ENCODE data around the gene VENTX.

Gene VENTX

DNA sequence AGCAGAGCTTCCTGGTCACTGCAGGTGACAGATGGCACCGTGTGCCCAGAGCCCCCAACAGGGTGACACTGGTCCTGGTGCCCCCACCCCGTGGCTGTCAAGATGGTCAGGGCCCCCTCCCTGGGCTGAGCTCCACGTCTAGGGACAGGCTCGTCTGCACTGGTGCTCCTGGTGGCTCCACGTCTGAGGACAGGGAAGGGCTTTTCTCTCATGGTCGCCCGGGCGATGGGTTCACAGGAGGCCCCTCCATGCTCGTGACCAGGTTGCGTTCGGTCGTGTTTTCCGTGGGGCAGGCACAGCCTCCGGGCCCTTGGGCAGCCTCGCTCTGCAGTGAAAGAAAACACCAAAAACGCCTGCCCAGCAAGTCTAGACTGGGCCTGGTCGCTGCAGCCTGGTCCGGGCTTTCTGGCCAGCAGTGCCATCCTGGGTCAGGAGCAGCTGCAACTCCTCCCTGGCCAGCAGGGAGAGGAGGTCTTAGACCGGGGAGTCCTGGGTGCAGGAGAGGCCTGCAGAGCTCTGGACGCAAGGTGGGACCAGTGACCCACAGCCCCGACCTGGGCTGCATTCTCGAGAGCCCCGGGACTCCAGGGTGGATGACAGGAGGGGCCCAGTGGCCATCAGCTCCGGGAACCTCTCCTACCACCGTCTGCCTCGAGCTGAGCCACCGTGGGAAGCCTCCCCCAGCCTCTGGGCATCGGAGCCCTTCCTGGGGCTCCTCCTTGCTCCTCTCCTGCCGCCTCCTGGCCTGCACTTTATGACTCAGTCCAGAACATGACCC is 35.5 kb upstream of the VENTX start:
- no peak for DNase-seq (ENCODE audit: low read depth)

DNA sequence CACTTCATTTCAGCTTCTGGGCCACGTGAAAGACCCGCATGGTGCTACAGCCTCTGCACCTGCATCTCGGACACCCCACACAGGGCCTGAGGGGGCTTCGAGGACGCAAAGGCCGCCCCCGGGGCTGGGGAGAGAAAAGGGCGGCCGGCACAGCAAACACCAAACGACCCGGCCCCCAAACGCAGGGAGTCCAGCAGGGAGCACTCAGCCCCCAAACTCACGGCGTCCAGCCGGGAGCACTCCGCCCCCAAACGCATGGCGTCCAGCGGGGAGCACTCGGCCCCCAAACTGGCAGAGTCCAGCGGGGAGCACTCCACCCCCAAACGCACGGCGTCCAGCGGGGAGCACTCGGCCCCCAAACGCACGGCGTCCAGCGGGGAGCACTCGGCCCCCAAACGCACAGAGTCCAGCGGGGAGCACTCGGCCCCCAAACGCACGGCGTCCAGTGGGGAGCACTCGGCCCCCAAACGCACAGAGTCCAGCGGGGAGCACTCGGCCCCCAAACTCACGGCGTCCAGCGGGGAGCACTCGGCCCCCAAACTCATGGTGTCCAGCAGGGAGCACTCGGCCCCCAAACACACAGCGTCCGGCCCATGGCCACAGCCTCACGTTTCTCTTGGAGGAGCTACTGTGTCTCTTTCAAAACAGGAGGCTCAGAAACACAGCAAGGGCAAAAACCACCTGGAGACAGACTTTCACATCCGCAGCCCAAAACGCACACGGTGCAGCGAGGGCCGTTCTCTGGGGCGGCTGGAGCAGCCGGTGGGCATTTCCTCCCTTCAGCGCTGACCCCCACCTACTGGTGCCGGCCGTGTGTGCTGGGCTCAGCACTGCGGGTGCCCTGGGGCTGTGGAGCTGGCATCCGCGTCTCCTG is 34.6 kb upstream of the VENTX start:
- DNase-seq (ENCODE audit: low read depth) = no peak

DNA sequence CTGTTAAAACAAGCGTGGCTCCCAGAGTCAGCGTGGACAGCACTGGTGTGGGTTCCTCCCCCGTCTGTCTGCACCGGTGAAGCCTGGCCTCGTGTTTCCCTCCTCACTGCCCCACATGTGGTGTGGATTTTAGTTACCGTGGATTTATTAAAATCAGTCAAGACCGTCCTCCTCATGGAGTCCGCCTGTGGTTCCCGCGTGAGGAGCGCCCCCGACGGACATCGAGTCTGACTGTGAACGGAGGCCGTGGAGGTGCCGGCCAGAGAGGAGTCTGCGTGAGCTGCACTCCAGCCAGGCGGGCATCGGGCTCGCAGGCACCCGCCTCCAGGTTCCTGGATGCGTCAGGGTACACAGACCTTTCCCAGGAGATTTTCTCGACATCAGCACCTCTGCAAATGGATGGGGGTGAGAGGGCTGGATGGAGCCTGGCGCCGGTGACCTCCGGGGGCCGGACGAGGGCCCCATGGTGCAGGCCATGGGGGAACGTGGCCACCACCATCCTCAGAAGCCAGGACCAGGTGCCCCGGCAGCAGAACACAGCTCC is 33.9 kb upstream of the VENTX start:
- no peak for DNase-seq (ENCODE audit: low read depth)

DNA sequence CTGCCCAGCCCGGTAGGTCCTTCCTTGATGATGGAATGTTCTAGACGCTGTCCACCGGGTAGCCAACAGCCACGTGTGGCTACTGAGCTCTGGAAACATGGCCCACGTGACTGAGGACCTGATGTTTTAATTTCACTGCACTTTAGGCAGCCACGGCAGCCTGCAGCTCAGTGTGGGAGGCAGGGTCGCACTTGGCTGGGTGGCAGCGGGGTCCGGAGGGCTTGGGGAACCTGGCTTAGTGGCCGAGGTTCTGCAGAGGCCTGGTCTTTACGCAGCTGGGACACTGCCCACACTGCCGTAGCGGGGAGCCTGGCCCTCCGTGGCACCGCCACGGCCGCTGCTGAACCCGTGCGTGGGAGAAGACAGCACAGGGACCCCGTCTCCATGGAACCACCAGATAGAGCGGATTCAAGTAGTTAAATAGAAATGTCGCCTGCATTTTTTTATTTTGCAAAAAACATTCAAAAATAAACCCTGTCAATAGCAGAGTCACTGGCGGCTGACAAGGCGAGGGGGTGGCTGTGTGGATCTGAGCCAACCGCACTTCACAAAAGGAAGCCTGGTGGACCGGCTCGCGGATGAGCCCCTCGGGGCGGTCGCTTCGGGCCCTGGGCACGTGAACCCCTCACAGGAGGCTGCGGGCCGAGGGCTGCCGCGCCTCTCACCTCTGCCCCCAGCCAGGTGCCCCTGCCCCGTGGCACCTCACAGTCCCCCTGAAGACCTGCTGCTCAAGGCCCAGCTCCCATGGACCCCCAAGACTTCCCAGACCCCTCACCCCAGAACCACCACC is 33.2 kb upstream of the VENTX start:
- no peak for DNase-seq (ENCODE audit: low read depth)

DNA sequence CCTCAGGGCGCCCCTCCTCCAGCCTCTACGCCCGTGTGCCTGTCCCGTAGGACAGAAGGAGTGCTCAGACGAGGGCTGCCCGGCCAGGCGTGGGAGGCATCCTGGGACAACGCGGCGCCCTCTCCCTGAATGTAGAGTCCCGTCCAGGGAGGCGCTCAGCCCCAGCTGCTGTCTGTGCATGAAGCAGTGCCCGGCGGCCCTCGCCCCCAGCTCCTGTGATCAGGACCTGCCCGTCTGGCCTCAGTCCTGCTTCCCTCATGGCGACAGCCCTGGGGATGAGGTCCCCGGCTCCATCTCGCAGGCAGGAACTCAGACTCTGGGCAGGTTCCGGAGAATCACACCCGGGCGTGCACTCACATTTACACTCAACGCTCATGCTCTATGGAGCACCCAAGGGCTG is 32.5 kb upstream of the VENTX start:
- DNase-seq (ENCODE audit: low read depth) = no peak

DNA sequence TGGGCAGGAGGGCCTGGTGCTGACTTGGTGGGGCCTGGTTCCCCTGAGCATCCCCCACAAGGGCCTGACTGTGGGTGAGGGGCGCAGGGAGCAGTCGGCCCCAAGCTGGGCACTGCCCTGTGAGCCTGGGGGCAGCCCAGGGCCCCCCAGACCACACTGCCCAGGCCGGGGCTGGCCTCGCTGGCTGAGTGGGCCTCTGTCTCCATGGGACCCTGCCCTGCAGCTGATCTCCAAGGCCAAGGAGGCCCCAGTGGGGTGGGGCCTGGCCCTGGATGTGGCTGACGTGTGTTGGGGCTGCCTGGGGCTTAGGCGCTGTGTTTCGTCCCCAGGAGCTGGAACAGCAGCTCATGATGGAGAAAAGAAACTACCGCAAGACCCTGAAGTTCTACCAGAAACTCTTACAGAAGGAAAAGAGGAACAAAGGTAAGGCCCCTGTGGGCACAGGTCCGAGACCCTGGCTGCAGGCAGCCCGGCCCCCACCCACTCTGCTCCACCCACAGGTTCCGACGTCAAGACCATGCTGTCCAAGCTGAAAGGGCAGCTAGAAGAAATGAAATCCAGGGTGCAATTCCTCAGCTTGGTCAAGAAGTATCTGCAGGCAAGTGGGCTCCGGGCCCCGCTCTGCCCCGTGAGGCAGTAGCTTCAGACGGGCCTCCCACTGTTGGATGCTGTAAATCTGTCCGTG is 31.2 kb upstream of the VENTX start:
- no peak for DNase-seq (ENCODE audit: low read depth)

DNA sequence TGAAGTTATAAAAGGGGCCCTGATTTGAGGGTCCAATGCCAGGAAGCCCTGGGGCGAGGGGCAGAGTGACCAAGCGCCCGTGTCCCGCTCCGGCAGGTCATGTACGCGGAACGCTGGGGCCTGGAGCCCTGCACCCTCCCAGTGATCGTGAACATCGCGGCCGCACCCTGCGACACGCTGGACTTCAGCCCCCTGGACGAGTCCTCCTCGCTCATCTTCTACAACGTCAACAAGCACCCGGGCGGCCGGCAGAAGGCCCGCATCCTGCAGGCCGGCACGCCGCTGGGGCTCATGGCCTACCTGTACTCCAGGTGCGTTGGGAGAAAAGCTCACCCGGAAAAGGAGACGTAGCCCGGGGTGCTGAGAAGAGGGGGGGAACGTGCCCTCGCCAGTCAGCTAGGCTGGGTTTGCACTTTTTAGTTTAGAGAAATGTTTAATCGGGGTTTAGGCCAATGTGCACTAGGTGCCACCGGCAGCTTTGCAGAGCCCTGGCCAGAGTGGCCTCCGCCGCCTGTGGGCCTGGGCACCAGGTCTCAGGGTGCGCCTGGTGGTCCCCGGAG is 30.5 kb upstream of the VENTX start:
- DNase-seq (ENCODE audit: low read depth) = no peak

DNA sequence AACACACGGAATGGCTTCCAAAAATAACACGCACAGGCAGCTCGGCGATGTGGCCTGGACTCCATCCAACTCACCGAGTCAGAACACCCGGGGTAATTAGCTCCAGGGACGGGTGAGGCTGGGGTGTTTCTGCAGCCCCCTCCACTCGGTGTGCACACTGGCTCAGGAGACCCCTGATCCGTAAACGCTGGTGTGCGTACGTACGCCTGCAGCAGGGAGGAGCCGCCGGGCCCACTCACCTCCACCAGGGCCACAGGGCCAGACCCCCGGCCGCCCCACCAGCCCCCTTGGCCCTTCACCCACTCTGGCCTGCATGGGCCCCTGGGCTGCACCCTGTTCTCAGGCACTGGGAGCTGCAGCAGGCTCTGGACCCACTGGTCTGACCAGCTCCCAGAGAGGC is 30.0 kb upstream of the VENTX start:
- DNase-seq (ENCODE audit: low read depth) = no peak

DNA sequence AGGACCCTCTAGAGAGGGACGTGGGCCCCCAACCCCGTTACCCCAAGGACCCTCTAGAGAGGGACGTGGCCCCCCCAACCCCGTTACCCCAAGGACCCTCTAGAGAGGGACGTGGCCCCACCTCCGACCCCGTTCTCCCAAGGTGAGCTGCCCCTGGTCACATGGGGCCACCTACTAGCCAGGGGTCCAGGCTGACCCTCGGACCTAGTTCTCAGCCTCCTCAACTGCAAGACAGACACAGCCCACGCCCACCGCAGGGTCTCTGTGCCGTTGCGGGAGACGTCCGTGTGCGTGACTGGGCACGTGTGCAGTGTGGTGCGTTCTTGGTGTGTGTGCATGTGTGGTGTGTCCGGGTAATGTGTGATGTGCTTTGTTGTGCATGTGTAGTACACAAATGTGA is 29.2 kb upstream of the VENTX start:
- DNase-seq (ENCODE audit: low read depth) = no peak

DNA sequence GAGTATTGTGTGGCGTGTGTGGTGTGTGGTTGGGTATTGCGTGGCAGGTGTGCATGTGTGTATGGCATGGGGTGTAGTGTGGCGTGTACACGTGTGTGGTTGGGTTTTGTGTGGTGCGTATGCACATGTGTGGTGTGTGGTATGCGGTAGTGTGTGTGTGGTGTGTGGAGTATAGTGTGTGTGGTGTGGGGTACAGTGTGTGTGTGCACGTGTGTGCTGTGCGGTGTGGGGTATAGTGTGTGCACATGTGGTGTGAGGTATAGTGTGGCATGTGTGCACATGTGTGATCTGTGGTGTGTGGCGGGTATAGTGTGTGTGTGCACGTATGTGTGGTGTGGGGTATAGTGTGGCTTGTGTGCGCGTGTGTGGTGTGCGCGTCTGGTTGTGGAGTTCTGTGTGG is 28.5 kb upstream of the VENTX start:
- no peak for DNase-seq (ENCODE audit: low read depth)

DNA sequence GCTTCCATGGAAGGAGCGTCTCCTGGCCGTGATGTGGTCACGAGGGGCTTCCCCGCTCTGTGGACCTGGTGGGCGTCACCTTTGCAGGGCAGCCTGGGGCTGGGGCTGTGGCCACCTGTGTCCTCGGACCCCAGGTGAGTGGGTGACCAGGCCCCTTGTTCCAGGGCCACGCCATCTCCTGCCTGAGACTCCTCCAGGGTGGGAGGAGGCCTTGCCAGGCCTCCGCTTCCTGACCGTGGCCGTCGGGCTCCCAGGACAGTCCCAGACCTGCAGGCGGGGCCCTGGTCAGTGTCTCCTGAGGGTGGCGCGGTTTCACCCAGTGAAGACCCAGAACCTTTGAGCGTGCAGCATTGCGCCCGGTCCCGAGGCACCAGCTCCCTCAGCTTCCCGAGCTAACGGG is 28.0 kb upstream of the VENTX start:
- no peak for DNase-seq (ENCODE audit: low read depth)

DNA sequence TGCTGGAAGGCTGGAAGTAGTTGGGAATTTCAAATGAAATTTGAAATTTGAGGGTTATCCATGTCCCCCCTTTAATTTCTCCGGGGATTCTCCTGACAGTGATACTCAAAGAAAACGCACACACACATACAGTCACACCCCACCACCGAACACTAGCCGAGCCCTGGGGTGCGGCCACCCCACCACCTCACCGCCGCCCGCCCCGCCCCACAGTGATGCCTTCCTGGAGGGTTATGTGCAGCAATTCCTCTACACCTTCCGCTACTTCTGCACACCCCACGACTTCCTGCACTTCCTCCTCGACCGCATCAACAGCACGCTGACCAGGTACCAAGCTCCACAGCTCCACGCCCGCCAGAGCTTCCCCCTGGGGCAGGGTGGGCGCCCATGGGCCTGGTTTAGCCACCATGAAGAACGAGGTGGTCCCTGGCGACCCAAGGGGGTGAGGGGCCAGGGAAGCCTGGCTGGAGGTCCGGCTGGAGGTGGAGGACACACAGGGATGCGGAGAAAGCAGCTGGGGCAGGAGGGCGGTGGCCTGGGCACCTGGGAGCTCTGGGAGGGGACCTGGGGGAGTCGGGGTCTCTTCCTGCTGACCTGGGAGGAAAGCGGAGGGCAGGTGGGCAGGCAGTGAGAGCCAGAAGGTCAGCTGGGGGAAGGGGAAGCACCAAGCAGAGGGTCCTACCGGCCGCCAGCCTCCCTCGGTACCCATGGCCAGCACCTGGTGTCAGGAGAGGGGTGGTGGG is 27.1 kb upstream of the VENTX start:
- DNase-seq (ENCODE audit: low read depth) = no peak

DNA sequence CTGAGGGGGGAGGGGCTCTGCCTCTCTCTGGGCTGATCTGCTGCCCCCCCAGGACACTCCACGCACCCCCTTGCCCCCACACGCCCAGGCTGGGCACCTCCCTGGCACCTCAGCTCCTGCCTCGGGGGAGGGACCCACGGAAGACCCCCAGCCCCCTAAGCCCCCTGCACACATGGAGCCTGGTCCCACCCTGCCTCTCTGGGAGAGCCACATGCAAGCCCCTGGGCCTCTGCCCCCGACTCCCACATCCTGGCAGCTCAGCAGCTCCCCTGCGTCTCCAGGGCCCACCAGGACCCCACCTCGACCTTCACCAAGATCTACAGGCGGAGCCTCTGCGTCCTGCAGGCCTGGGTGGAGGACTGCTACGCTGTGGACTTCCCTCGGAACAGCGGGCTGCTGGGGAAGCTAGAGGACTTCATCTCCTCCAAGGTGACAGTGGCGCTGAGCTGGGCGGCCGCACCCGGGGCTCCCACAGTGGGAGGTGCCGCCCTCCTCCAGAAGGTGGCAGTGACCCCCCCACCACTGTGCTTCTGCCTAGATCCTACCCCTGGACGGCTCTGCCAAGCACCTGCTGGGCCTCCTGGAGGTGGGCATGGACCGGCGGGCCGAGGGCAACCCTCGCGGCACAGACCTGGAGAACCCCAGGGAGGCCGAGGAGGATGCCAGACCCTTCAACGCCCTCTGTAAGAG is 26.4 kb upstream of the VENTX start:
- DNase-seq (ENCODE audit: low read depth) = no peak

DNA sequence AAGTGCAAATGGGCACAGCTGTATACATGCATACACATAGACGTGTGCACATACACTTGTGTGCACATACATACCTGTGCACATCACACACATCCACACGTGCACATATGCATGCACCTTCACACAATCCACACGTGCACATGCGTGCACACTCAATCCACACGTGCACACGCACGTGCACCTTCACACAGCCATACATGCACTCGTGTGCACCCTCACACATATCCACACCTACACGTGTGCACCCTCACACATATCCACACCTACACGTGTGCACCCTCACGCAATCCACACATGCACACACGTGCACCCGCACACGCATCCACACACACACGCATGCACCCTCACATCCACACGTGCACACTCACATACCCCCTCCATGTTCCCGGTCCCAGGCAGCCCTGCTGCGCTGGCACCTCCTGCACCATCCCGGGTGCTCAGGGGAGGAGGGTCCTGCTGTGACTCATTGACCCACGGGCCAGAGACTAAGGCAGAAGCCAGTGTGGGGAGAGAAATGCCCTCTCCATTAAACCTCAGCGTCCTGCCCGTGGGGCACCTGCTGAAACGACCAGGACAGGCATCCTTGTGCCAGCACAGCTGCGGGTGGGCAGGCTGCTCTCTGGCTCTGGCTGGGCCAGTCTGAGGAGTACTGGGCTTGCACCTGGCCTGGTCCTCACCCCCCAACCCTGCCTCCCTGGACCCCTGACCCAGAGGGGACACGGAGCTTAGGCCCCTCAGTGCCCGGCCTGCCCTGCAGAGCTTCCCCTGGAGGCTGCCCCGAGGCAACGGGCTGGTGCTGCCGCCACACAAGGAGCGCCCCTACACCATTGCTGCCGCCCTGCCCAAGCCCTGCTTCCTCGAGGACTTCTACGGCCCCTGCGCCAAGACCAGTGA is 25.4 kb upstream of the VENTX start:
- no peak for DNase-seq (ENCODE audit: low read depth)

DNA sequence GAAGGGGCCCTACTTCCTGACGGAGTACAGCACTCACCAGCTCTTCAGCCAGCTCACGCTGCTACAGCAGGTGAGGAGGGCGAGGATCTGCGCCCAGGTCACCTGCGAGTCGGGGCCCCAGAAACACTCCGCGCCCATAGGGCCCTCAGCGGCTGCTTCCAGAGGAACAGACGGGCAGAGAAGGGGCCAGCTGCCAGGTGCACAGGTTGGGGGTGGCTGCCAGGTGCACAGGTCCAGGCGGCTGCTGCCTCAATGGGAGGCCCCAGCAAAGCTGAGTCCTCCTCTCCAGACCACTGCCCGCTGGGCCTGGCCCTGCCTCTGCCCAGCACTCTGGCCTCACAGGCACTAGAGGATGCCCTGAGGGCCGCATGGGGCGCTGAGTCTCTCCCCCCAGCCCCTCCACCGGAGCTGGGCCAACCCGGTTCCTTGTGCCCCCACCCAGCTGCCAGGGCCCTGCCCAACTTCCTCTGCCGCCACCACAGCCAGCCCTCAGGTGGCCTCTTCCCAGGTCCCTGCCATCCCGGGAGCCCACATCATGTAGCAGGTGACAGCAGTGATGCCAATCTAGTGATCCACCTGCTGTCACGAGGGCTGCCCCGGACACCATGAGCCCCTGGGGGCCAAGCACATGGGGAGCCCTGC is 24.7 kb upstream of the VENTX start:
- no peak for DNase-seq (ENCODE audit: low read depth)

DNA sequence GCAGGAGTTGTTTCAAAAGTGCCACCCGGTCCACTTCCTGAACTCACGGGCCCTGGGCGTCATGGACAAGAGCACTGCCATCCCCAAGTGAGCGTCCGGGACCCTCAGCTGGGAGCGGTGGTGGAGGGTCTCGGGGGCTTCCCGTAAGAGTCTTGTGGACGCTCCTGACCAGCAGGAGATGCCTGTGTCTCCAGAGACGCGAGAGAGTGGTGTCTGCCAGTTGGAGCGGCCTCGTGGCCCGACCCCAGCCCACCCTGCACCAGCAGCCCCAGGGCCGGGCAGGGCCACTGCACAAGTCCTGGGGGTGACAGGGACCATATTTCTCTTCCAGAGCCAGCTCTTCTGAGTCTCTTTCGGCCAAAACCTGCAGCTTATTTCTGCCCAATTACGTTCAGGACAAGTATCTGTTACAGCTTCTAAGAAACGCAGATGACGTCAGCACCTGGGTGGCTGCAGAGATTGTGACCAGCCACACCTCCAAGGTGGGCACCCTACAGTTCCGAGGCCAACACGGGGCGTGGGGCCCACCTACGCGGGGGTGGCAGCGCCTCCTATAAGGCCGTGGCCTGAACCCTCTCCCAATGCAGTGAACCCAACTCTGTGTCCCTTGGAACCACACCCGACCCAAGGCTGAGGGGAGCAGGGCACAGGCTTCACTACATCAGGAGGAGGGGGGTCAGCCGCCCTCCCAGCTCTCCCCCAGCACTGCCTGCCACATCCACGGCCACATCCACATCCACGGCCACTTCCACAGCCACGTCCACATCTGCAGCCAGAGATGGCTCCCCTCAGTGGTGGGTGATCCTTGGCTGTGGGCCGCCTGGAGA is 23.8 kb upstream of the VENTX start:
- no peak for DNase-seq (ENCODE audit: low read depth)
